Prostate gland (tissue), 2 donors: ENCODE data around the gene EPHA6.

Experiments used
- POLR2A ChIP-seq: fragments of 450-650 bp; IDR thresholded peaks from one replicate; pipeline ENCODE4 v1.6.1; 2016; ENCODE audit warnings: antibody characterized with exemption, mild to moderate bottlenecking
- POLR2AphosphoS5 ChIP-seq: sonication (generic); formaldehyde crosslinking; IDR thresholded peaks from one replicate; pipeline ENCODE4 v1.6.1; 2017; ENCODE audit warnings: antibody characterized with exemption
- TF ChIP-seq, protein P1 (sequence below), 4 experiments: fragments of 200-600 bp in 2 of 4; fragments of 450-650 bp in 2 of 4; sonication (generic) in 2 of 4; IDR thresholded peaks; 1 replicate in 3 of 4; 2 replicates in 1 of 4; pipeline ENCODE4 v1.5.1; 2016 to 2019; ENCODE audit warnings: antibody characterized with exemption in 4 of 4, mild to moderate bottlenecking in 2 of 4, moderate library complexity in 2 of 4

DNA sequence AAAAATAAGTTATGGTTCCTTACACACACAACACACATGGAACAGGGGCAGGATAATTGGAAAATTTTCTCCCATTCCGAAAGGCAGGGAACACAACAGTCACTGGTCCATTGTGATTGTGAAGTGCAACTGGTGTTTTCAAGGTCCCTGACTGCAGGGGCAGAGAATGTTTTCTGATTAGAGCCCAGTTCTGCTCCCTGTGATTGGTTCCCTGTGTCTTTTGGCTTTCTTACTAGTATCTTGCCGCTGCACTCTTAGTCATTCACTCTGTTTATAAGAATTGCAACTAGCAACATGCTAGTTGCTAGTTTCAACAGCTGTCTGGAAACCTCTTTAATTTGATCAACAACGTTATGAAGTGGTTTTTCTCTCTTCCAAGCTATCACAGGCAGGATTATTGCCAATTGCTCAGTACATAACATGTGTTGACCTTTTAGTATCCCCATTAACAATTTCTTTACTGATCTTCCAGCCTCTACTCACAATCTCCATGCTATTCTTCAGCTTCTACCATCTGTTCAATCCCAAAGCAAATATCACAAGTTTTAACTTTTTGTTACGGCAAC lies 177.5 kb downstream of the EPHA6 start:
- TF ChIP-seq, protein P1, sequence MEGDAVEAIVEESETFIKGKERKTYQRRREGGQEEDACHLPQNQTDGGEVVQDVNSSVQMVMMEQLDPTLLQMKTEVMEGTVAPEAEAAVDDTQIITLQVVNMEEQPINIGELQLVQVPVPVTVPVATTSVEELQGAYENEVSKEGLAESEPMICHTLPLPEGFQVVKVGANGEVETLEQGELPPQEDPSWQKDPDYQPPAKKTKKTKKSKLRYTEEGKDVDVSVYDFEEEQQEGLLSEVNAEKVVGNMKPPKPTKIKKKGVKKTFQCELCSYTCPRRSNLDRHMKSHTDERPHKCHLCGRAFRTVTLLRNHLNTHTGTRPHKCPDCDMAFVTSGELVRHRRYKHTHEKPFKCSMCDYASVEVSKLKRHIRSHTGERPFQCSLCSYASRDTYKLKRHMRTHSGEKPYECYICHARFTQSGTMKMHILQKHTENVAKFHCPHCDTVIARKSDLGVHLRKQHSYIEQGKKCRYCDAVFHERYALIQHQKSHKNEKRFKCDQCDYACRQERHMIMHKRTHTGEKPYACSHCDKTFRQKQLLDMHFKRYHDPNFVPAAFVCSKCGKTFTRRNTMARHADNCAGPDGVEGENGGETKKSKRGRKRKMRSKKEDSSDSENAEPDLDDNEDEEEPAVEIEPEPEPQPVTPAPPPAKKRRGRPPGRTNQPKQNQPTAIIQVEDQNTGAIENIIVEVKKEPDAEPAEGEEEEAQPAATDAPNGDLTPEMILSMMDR (IDR thresholded peaks at IDR 0.05): no peak
- TF ChIP-seq POLR2A: no peak
- TF ChIP-seq POLR2AphosphoS5: no peak
